Astrocyte of the cerebellum (primary cell): Measurements from ENCODE around the gene SLCO3A1.

Experiments
- DNase-seq: peaks from one replicate; pipeline ENCODE4 v3.0.0-alpha.2; 2011; ENCODE audit warnings: low read depth
- H3K4me3 ChIP-seq: 2 replicates; pipeline ENCODE4 v1.5.1; 2011; ENCODE audit warnings: mild to moderate bottlenecking, low read depth, low read length, moderate library complexity
- CTCF ChIP-seq: IDR thresholded peaks from 2 replicates; pipeline ENCODE4 v1.5.1; 2012; ENCODE audit warnings: low read length, low read depth, moderate library complexity, mild to moderate bottlenecking; ENCODE audit errors: missing control alignments
- in situ Hi-C: cut with HindIII; loops from 2 replicates; pipeline ENCODE4 v1.10.0; 2017; ENCODE audit warnings: low sequenced_read_pairs

Gene SLCO3A1

DNA sequence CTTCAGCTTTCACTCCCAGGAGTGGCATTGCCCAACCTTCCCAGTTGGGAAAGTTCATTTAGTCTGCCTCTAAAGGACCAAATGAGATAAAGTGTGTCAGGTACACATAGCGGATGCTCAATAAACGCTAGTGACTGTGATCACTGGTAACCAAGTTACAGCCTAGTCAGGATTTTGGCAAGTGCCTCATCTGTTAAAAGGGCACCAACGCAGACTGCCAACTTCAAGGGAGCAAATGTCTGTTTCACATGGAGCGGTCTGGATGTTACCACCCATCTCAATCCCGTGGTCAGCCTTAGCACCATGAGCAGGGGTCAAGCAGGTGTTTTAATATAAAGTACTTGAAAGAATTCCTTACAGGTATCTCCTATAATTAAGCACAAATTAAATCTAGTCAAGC lies 22.7 kb downstream of the SLCO3A1 start:
- DNase-seq: no peak
- H3K4me3 ChIP-seq: no peak overlapping the region
- in situ Hi-C loops: no loop called here
- TF ChIP-seq CTCF: no peak

- no peak for DNase-seq
- no peak overlapping the region for H3K4me3 ChIP-seq
- in situ Hi-C loops: no loop called here
- TF ChIP-seq CTCF: no peak
Observed at GRCh38 chr15:91878319-91878870, 24.9 kb downstream of the SLCO3A1 start.

GRCh38 chr15:91879158-91879557 lies 25.6 kb downstream of the SLCO3A1 start:
- H3K4me3 ChIP-seq: no peak overlapping the region
- no peak for TF ChIP-seq CTCF
- no peak for DNase-seq
- in situ Hi-C loops: no loop called here

DNA sequence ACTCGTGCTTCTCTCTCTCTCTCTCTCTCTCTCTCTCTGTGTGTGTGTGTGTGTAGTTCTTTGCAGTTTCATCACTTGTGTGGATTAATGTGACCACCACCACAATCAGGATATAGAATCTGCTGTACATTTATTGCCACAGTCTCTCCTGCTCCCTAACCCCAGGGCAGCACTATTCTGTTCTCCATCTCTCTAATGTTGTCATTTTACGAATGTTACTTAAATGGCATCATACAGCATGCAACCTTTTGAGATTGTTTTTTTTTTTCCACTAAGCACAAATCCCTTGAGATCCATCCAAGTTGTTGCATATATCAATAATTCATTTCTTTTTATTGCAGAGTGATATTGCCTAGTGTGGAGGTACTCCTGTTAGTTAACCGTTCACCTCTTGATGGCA lies 26.9 kb downstream of the SLCO3A1 start:
- in situ Hi-C loops: no loop called here
- no peak for DNase-seq
- TF ChIP-seq CTCF: no peak
- H3K4me3 ChIP-seq: no peak overlapping the region

DNA sequence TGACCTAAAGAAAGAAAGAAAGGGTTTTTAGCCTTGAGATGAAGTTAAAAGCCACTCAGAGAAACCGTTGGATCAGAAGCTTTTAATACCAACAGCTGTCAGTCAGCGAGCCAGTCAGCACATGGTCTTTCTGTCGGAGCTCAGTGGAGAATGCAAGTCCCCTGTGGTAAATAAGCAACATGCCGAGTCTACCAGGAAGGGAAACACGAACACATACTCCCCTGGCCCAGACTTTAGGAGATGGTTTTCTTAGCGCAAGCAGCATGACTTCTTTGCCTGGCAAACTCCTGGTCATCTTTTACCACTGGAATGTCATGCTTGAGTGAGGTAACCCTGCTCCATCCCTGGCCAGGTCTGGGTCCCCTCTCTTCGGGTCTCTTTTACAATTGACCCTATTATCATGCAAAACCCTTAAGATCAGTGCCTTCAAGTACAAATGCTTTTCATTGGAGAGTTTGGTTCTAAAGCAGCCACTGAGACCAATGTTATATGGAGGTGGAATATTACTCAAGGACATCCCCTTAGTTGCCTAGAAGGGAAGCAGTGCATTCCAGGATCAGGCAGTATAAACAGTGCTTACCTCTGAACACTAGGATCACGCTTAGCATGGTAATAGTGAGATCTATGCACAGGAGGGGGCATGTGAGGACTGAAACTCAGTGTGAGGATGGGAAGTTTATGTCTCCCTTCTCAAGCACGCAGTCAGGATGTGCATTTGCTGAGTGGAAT lies 28.2 kb downstream of the SLCO3A1 start:
- in situ Hi-C loops: no loop called here
- no peak overlapping the region for H3K4me3 ChIP-seq
- TF ChIP-seq CTCF: no peak
- DNase-seq: no peak

DNA sequence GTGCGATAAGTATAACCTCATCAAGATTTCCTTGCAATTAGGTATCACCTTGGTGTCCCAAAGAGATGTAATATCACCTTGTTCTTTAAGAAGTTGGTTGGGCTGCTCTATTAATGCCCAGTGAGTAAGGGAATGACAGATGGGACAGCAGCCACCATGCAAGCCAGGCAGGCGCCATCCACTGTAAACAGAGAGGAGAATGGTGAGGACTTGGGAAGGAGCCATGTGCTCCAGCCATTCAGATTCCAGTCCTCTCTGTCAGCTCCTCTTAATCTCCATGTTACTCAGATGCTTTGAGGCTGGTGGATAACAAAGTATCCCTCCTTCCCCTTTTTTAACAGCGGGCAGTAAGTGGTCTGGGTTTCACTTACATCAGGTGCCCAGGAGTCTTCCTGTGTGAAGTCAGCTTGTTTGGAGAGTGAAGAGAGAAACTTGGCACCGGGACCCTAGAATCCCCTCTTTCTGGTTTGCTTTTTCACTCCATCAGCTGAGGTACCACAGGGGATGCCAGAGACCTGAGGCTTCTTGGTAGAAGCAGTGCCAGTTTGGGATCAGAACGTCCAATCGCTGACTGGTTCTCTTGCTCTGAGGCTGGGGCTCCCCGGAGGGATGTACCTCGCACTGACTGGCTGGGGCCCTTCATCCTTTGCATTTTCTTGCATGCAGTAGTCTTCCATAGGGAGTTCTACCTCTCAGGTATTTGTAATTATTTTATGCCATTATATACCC lies 29.5 kb downstream of the SLCO3A1 start:
- DNase-seq: no peak
- in situ Hi-C loops: no loop called here
- no peak for TF ChIP-seq CTCF
- no peak overlapping the region for H3K4me3 ChIP-seq
